ENCODE measurements around the gene FAM111A.
"Not testable (repeated sequence)": the region's sequence is repeated elsewhere in the genome, so short reads cannot be mapped to it uniquely, and the experiment has no call there.

FAM111A gene

GRCh38 chr11:59142530-59143507 lies at the start of gene FAM111A:
FAM111A (plus strand) TSS chr11:59142856; CDS start chr11:59148873, 6,017 bp downstream.
- H3K27ac ChIP-seq (ENCODE audit: low read length): peak within 1 kb of the TSS; percentile 93
- peak within 1 kb of the TSS; percentile 84 for H3K9ac ChIP-seq (ENCODE audit: low read depth, low read length)
- peaks cover 30% of the 10 kb centered on the region for H3K36me3 ChIP-seq (ENCODE audit: insufficient read depth, low read length)
- peak within 1 kb of the TSS; percentile 74 for H3K4me2 ChIP-seq (ENCODE audit: insufficient read depth, low read length)
- peak within 1 kb of the TSS; percentile 64 for H2AFZ ChIP-seq (ENCODE audit: low read depth, low read length)
- H3K4me1 ChIP-seq (ENCODE audit: insufficient read depth, low read length): peaks cover 58% of the 10 kb centered on the region
- H4K20me1 ChIP-seq (ENCODE audit: insufficient read depth, low read length): peaks cover 1% of the 10 kb centered on the region; the same call in 1 of the 2 replicates
- peak within 1 kb of the TSS; percentile 70 to 80 for H3K4me3 ChIP-seq (ENCODE audit: low read depth in 1 of 2, low read length in 2 of 2)
- DNase-seq (peak; percentile 95), ATAC-seq (ENCODE audit: insufficient read depth, low read depth) (peak; percentile 83)
- no peaks in the 10 kb centered on the region for H3K27me3 ChIP-seq (ENCODE audit: insufficient read depth, low read length, poor library complexity)
- TF ChIP-seq EZH2 (IDR thresholded peaks at IDR 0.05; ENCODE audit: borderline replicate concordance, low read depth, low read length, severe bottlenecking) (no peak), CTCF (IDR thresholded peaks at IDR 0.05; ENCODE audit: borderline replicate concordance, extremely low read depth, low read length, poor library complexity, severe bottlenecking) (peak; percentile 67)
- no peaks in the 10 kb centered on the region for H3K9me3 ChIP-seq (ENCODE audit: insufficient read depth, low read length, severe bottlenecking)
- H3K79me2 ChIP-seq (ENCODE audit: insufficient read depth, low read length): peaks cover 71% of the 10 kb centered on the region

- H3K36me3 ChIP-seq (ENCODE audit: insufficient read depth, low read length); ATAC-seq (ENCODE audit: insufficient read depth, low read depth); H3K9ac ChIP-seq (ENCODE audit: low read depth, low read length); H2AFZ ChIP-seq (ENCODE audit: low read depth, low read length); H3K4me2 ChIP-seq (ENCODE audit: insufficient read depth, low read length); DNase-seq; H3K4me3 ChIP-seq (ENCODE audit: low read depth in 1 of 2, low read length in 2 of 2); H3K9me3 ChIP-seq (ENCODE audit: insufficient read depth, low read length, severe bottlenecking); H3K79me2 ChIP-seq (ENCODE audit: insufficient read depth, low read length); H3K27ac ChIP-seq (ENCODE audit: low read length); H3K27me3 ChIP-seq (ENCODE audit: insufficient read depth, low read length, poor library complexity); H3K4me1 ChIP-seq (ENCODE audit: insufficient read depth, low read length); H4K20me1 ChIP-seq (ENCODE audit: insufficient read depth, low read length): not testable (repeated sequence)
Measured at GRCh38 chr11:59093576-59093975, 49.1 kb upstream of the FAM111A start.

GRCh38 chr11:59095225-59095624 lies 47.4 kb upstream of the FAM111A start:
- H3K4me1 ChIP-seq (ENCODE audit: insufficient read depth, low read length); H2AFZ ChIP-seq (ENCODE audit: low read depth, low read length); H3K27ac ChIP-seq (ENCODE audit: low read length); H3K4me3 ChIP-seq (ENCODE audit: low read depth in 1 of 2, low read length in 2 of 2); H3K4me2 ChIP-seq (ENCODE audit: insufficient read depth, low read length); H3K27me3 ChIP-seq (ENCODE audit: insufficient read depth, low read length, poor library complexity); H3K36me3 ChIP-seq (ENCODE audit: insufficient read depth, low read length); H3K9ac ChIP-seq (ENCODE audit: low read depth, low read length); H4K20me1 ChIP-seq (ENCODE audit: insufficient read depth, low read length); ATAC-seq (ENCODE audit: insufficient read depth, low read depth); H3K9me3 ChIP-seq (ENCODE audit: insufficient read depth, low read length, severe bottlenecking); H3K79me2 ChIP-seq (ENCODE audit: insufficient read depth, low read length); DNase-seq: not testable (repeated sequence)

GRCh38 chr11:59095972-59096575 lies 46.6 kb upstream of the FAM111A start:
- H3K4me2 ChIP-seq (ENCODE audit: insufficient read depth, low read length); H3K79me2 ChIP-seq (ENCODE audit: insufficient read depth, low read length); H3K9ac ChIP-seq (ENCODE audit: low read depth, low read length); H3K4me3 ChIP-seq (ENCODE audit: low read depth in 1 of 2, low read length in 2 of 2); H3K36me3 ChIP-seq (ENCODE audit: insufficient read depth, low read length); H2AFZ ChIP-seq (ENCODE audit: low read depth, low read length); H4K20me1 ChIP-seq (ENCODE audit: insufficient read depth, low read length); DNase-seq; H3K9me3 ChIP-seq (ENCODE audit: insufficient read depth, low read length, severe bottlenecking); ATAC-seq (ENCODE audit: insufficient read depth, low read depth); H3K4me1 ChIP-seq (ENCODE audit: insufficient read depth, low read length); H3K27ac ChIP-seq (ENCODE audit: low read length); H3K27me3 ChIP-seq (ENCODE audit: insufficient read depth, low read length, poor library complexity): not testable (repeated sequence)

Data from DND-41 (cell line).